HEK293T (cell line): ENCODE results near the gene PIR.

Source experiments
- CTCF ChIA-PET: fragments of 350-600 bp; formaldehyde crosslinking; extraction: SDS; loops from one replicate; lab custom pipeline; 2021; ENCODE audit warnings: antibody characterized with exemption, inconsistent platforms; lab: Yijun Ruan, JAX
- POLR2A ChIA-PET: fragments of 350-600 bp; formaldehyde crosslinking; extraction: SDS; loops from one replicate; lab custom pipeline; 2020; ENCODE audit warnings: antibody characterized with exemption, inconsistent platforms; lab: Yijun Ruan, JAX
- DNase-seq: peaks from one replicate; pipeline ENCODE4 v3.0.0; 2012; ENCODE audit warnings: mixed read lengths; ENCODE audit errors: extremely low spot score
- ARNT ChIP-seq: fragments of 450-650 bp; IDR thresholded peaks from 2 replicates; pipeline ENCODE4 v1.6.1; 2017; ENCODE audit warnings: mild to moderate bottlenecking
- BHLHE40 ChIP-seq: fragments of 450-650 bp; IDR thresholded peaks from 2 replicates; pipeline ENCODE4 v1.6.1; 2016; ENCODE audit warnings: mild to moderate bottlenecking, moderate library complexity, borderline replicate concordance
- CTBP1 ChIP-seq: fragments of 450-650 bp; IDR thresholded peaks from 2 replicates; pipeline ENCODE4 v1.6.1; 2016; ENCODE audit warnings: borderline replicate concordance
- ELF4 ChIP-seq: fragments of 450-650 bp; IDR thresholded peaks from 2 replicates; pipeline ENCODE4 v1.6.1; 2017; ENCODE audit warnings: antibody characterized with exemption
- FOXA1 ChIP-seq: fragments of 450-650 bp; IDR thresholded peaks from 2 replicates; pipeline ENCODE4 v1.6.1; 2016; ENCODE audit warnings: mild to moderate bottlenecking
- FOXK2 ChIP-seq: fragments of 450-650 bp; IDR thresholded peaks from 2 replicates; pipeline ENCODE4 v1.6.1; 2016; ENCODE audit warnings: mild to moderate bottlenecking
- FOXM1 ChIP-seq: fragments of 450-650 bp; IDR thresholded peaks from 2 replicates; pipeline ENCODE4 v1.6.1; 2017; ENCODE audit warnings: mild to moderate bottlenecking, borderline replicate concordance
- HDGF ChIP-seq: fragments of 450-650 bp; IDR thresholded peaks from 2 replicates; pipeline ENCODE4 v1.6.1; 2017; ENCODE audit warnings: antibody characterized with exemption, borderline replicate concordance
- L3MBTL2 ChIP-seq: fragments of 450-650 bp; conservative IDR thresholded peaks from 2 replicates; pipeline ENCODE4 v1.6.1; 2016; ENCODE audit warnings: mild to moderate bottlenecking
- LEF1 ChIP-seq: fragments of 450-650 bp; IDR thresholded peaks from 2 replicates; pipeline ENCODE4 v1.6.1; 2017; ENCODE audit warnings: mild to moderate bottlenecking, borderline replicate concordance
- NFRKB ChIP-seq: fragments of 450-650 bp; IDR thresholded peaks from 2 replicates; pipeline ENCODE4 v1.6.1; 2016; ENCODE audit warnings: mild to moderate bottlenecking, moderate library complexity
- PKNOX1 ChIP-seq: fragments of 450-650 bp; IDR thresholded peaks from 2 replicates; pipeline ENCODE4 v1.6.1; 2016
- SP1 ChIP-seq: fragments of 450-650 bp; IDR thresholded peaks from 2 replicates; pipeline ENCODE4 v1.6.1; 2017
- SUZ12 ChIP-seq: fragments of 450-650 bp; IDR thresholded peaks from 2 replicates; pipeline ENCODE4 v1.6.1; 2016; ENCODE audit warnings: mild to moderate bottlenecking
- TARDBP ChIP-seq: fragments of 450-650 bp; IDR thresholded peaks from 2 replicates; pipeline ENCODE4 v1.6.1; 2016
- ZNF384 ChIP-seq: fragments of 450-650 bp; IDR thresholded peaks from 2 replicates; pipeline ENCODE4 v1.6.1; 2016

The PIR gene

DNA sequence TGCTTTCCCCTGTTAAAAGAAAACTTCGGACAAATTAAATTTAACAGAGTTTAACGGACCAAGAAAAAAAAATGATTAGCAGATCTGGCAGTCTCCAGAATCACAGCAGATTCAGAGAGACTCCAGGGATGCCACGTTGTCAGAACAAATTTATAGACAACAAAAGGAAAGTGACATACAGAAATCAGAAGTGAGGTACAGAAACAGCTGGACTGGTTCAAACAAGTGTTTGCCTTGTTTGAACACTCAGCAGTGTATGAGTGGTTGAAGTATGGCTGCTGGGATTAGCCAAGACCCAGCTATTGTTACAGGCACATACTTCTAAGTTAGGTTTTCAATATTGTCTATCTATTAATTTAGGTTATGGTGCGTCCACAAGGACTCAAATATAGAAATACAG is 19.1 kb downstream of the PIR start:
- CTCF ChIA-PET, result no interaction called here
- TF ChIP-seq SP1 (no peak), FOXK2 (no peak), L3MBTL2 (no peak), PKNOX1 (no peak), FOXA1 (no peak), LEF1 (no peak), HDGF (no peak), BHLHE40 (no peak), TARDBP (no peak), ARNT (no peak), ELF4 (no peak), ZNF384 (no peak), FOXM1 (no peak), CTBP1 (no peak), NFRKB (no peak), SUZ12 (no peak)
- DNase-seq, result no peak
- POLR2A ChIA-PET, result no interaction called here

DNA sequence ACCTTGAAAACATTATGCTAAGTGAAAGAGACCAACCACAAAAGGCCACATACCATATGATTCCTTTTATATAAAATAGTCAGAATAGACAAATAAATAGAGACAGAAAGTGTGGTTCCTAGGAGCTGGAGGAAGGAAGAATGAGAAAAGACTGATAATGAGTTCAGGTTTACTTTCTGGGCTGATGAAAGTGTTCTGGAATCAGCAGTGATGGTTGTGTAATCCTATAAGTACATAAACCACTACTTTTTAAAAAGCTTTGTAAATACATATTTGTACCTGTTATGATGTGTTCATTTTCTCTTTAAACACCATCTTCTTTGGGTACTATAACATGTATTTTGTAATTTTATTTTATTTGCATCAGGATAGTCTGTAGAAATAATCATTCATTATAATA is 20.6 kb downstream of the PIR start:
- no peak for DNase-seq
- TF ChIP-seq ZNF384, result no peak
- TF ChIP-seq SP1, result no peak
- no peak for TF ChIP-seq FOXM1
- TF ChIP-seq ELF4, result no peak
- TF ChIP-seq SUZ12, result no peak
- ChIA-PET POLR2A (no interaction called here), CTCF (no interaction called here)

GRCh38 chrX:15471028-15471427 is 22.1 kb downstream of the PIR start:
- CTCF ChIA-PET, result interaction anchor here (0.6 to 1.2 kb wide), 3 partner anchors 28 to 121 kb away, joined by 3 to 5 read pairs (median 5); no protein-coding TSS in a partner anchor
- peak; percentile 48 for DNase-seq
- TF ChIP-seq PKNOX1 (no peak), NFRKB (no peak), BHLHE40 (no peak), SP1 (no peak), FOXA1 (no peak), TARDBP (no peak), HDGF (no peak), CTBP1 (no peak)
- POLR2A ChIA-PET, result interaction anchor here (1.3 kb wide), 1 partner anchor 22 kb away, joined by 3 read pairs; the partner anchor contains the start of gene PIR

DNA sequence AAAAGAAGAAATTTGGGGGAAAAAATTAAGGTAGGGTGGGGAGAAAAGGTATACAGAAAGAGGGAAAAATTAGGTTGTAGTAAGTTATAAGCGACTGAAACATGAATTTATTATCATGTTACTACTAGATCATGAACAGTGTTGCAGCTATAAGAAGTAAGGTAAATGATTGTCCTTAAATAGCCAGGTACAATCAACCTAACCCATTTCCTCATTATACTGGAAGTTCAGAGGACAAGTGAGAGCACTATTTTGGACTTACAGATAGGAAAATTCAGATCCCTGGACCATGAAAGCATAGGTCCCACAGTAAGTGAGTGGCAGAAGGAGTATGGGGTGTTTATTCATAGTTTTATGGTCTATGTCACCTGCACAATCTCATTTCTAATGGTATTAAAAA is 23.5 kb downstream of the PIR start:
- no peak for DNase-seq
- TF ChIP-seq FOXK2 (no peak), TARDBP (no peak), ZNF384 (no peak), FOXM1 (no peak), CTBP1 (no peak), SUZ12 (no peak), NFRKB (no peak), ARNT (no peak), L3MBTL2 (no peak), PKNOX1 (no peak), HDGF (no peak), LEF1 (no peak), SP1 (no peak), BHLHE40 (no peak), ELF4 (no peak)

GRCh38 chrX:15468036-15468435 is 25.1 kb downstream of the PIR start:
- ChIA-PET CTCF (interaction anchor here (1.0 to 3.8 kb wide), 4 partner anchors 10 to 169 kb away, joined by 3 to 19 read pairs (median 5); no protein-coding TSS in a partner anchor), POLR2A (no interaction called here)
- TF ChIP-seq LEF1, result no peak
- no peak for TF ChIP-seq FOXA1
- no peak for TF ChIP-seq CTBP1
- TF ChIP-seq ELF4, result no peak
- TF ChIP-seq TARDBP, result no peak
- no peak for TF ChIP-seq SP1
- no peak for TF ChIP-seq FOXM1
- TF ChIP-seq ARNT, result no peak
- no peak for TF ChIP-seq PKNOX1
- no peak for TF ChIP-seq L3MBTL2
- peak; percentile 35 for DNase-seq

More for the DNA sequence above, 23.5 kb downstream of the PIR start:
- CTCF ChIA-PET, result interaction anchor here (0.7 kb wide), 1 partner anchor 121 kb away, joined by 3 read pairs; no protein-coding TSS in a partner anchor
- POLR2A ChIA-PET, result no interaction called here

DNA sequence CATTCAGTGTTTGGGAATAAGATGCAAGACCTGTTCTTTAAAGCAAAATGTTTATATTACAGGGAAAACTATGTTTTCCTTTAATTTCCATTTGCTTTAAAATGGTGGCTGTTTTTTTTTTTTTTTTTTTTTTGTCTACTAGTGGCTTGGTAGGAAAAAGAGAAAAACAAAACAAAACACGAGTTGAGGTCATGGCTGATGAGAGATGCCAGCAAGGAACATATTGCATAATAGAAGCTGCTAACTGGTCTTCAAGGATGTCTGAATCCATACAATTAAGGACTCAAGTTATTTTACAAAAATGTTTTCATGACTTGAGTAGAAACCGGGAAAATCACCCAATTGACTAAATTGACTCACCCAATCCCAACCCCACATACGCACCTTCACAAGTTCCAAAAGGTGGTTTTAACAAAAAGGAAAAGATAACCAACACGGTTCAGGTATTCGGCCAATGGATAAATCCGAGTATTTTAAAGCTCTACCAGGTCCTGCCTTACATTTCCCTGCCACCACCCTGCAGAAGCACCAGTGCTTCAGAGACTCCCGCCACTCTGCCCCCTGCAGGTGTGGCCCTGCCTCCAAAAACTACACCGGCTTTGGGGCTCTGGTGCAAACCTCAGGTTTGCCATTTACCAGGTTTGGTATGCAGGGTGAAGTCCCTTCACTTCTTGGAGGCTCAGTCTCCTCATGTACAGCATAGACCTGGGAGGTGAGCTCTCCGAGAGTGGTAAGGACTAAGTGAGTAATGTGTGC is 27.1 kb downstream of the PIR start:
- CTCF ChIA-PET, result interaction anchor here (0.8 to 3.8 kb wide), 3 partner anchors 117 to 166 kb away, joined by 3 to 19 read pairs (median 7); no protein-coding TSS in a partner anchor
- DNase-seq, result no peak
- TF ChIP-seq HDGF, result no peak
- no peak for TF ChIP-seq PKNOX1
- no peak for TF ChIP-seq TARDBP
- no peak for TF ChIP-seq ELF4
- TF ChIP-seq BHLHE40, result no peak
- no peak for TF ChIP-seq ARNT
- TF ChIP-seq L3MBTL2, result no peak
- POLR2A ChIA-PET, result no interaction called here
